Measurements from ENCODE around the gene AATK. TPM values are rescaled to one million over a fixed set of nuclear protein-coding genes. Genes with fewer than 3 reads are reported as not detected.

AATK gene
- total and polyA plus RNA-seq, 2 of the 13 experiments (the other 11 are each of a cell fraction or from before 2014, with no cell fraction given), result 2.9 to 8.4 TPM

DNA sequence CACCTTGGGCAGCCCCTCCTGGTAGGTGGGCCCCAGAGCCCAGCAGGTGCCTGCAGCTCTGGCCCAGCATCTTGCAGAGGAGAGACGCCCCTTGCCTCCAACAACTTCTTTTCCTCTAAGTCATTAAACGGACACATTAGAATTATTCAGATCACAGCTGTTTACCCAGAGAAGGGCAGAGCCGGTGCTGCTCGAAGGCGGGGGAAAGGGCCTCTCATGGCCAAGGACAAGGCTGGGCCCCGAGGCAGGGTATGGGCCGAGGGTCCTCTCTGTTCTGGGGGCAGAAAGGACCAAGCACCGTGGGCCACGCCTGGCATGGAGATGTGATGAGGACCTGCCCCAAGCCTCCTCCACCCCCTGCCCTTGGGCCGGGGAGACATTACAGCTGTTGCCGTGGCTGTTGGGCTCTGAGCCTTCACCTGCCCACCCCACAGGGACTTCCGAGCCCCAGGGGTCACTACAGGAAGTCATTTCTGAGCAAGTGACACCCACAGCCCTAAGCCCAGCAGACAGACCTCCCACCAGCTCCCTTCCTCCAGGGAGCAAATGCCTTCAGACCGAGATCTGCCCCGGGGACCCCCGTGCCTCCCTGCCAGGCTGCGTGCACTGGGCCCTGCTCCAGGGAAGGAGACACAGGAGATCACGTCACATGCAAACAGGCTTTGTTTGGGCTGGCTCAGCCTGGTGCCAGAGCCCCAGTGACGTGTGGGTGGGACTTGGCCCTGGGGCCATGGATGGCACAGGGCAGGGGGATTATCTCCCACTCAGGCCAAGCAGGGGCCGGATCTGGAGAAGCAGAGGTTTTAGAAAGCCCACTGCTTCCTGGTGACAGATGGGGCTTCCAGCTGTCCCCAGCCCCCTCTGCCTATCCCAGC, 1.4 kb downstream of the AATK start (continued):
- TF ChIP-seq, protein P1, sequence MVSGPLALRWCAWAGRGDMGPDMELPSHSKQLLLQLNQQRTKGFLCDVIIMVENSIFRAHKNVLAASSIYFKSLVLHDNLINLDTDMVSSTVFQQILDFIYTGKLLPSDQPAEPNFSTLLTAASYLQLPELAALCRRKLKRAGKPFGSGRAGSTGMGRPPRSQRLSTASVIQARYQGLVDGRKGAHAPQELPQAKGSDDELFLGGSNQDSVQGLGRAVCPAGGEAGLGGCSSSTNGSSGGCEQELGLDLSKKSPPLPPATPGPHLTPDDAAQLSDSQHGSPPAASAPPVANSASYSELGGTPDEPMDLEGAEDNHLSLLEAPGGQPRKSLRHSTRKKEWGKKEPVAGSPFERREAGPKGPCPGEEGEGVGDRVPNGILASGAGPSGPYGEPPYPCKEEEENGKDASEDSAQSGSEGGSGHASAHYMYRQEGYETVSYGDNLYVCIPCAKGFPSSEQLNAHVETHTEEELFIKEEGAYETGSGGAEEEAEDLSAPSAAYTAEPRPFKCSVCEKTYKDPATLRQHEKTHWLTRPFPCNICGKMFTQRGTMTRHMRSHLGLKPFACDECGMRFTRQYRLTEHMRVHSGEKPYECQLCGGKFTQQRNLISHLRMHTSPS (CRISPR knock-in tag; IDR thresholded peaks at IDR 0.05; ENCODE audit: low read depth), result peak; percentile 89
- TF ChIP-seq, protein P2, sequence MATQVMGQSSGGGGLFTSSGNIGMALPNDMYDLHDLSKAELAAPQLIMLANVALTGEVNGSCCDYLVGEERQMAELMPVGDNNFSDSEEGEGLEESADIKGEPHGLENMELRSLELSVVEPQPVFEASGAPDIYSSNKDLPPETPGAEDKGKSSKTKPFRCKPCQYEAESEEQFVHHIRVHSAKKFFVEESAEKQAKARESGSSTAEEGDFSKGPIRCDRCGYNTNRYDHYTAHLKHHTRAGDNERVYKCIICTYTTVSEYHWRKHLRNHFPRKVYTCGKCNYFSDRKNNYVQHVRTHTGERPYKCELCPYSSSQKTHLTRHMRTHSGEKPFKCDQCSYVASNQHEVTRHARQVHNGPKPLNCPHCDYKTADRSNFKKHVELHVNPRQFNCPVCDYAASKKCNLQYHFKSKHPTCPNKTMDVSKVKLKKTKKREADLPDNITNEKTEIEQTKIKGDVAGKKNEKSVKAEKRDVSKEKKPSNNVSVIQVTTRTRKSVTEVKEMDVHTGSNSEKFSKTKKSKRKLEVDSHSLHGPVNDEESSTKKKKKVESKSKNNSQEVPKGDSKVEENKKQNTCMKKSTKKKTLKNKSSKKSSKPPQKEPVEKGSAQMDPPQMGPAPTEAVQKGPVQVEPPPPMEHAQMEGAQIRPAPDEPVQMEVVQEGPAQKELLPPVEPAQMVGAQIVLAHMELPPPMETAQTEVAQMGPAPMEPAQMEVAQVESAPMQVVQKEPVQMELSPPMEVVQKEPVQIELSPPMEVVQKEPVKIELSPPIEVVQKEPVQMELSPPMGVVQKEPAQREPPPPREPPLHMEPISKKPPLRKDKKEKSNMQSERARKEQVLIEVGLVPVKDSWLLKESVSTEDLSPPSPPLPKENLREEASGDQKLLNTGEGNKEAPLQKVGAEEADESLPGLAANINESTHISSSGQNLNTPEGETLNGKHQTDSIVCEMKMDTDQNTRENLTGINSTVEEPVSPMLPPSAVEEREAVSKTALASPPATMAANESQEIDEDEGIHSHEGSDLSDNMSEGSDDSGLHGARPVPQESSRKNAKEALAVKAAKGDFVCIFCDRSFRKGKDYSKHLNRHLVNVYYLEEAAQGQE (IDR thresholded peaks at IDR 0.05; ENCODE audit: borderline replicate concordance in 1 of 2, low read depth in 1 of 2, low read length in 2 of 2), result no peak
- TF ChIP-seq ZNF260 (CRISPR knock-in tag; IDR thresholded peaks at IDR 0.05; ENCODE audit: borderline replicate concordance, low read depth) (no peak), ZIK1 (CRISPR knock-in tag; IDR thresholded peaks at IDR 0.05; ENCODE audit: borderline replicate concordance, low read depth) (no peak; the same call in 1 of the 2 replicates), POLR2G (IDR thresholded peaks at IDR 0.05; ENCODE audit: low read depth, low read length) (no peak; the same call in none of the 2 replicates), ZNF776 (CRISPR knock-in tag; IDR thresholded peaks at IDR 0.05) (peak; percentile 87; the same call in 1 of the 2 replicates), TFDP2 (CRISPR knock-in tag; IDR thresholded peaks at IDR 0.05) (0 out of 2 replicates have a peak, but pooled peaks have one; percentile 4), E2F5 (CRISPR knock-in tag; conservative IDR thresholded peaks at IDR 0.05) (no peak), MAFF (IDR thresholded peaks at IDR 0.05; ENCODE audit: low read depth, low read length) (no peak), ZNF549 (CRISPR knock-in tag; IDR thresholded peaks at IDR 0.05) (no peak), KDM5A (IDR thresholded peaks at IDR 0.05; ENCODE audit: borderline replicate concordance, low read length) (no peak), FOXK1 (CRISPR knock-in tag; IDR thresholded peaks at IDR 0.05; ENCODE audit: borderline replicate concordance, low read depth) (no peak), ZNF781 (CRISPR knock-in tag; IDR thresholded peaks at IDR 0.05; ENCODE audit: borderline replicate concordance, not compliant biosample characterization) (no peak), SNAPC5 (CRISPR knock-in tag; IDR thresholded peaks at IDR 0.05; ENCODE audit: borderline replicate concordance) (no peak), HNRNPUL1 (IDR thresholded peaks at IDR 0.05; ENCODE audit: low read depth, low read length) (no peak), AHR (CRISPR knock-in tag; IDR thresholded peaks at IDR 0.05) (peak; percentile 32; the same call in 1 of the 2 replicates), ZNF605 (CRISPR knock-in tag; IDR thresholded peaks at IDR 0.05) (no peak; the same call in 1 of the 2 replicates)
- TF ChIP-seq, protein P3, sequence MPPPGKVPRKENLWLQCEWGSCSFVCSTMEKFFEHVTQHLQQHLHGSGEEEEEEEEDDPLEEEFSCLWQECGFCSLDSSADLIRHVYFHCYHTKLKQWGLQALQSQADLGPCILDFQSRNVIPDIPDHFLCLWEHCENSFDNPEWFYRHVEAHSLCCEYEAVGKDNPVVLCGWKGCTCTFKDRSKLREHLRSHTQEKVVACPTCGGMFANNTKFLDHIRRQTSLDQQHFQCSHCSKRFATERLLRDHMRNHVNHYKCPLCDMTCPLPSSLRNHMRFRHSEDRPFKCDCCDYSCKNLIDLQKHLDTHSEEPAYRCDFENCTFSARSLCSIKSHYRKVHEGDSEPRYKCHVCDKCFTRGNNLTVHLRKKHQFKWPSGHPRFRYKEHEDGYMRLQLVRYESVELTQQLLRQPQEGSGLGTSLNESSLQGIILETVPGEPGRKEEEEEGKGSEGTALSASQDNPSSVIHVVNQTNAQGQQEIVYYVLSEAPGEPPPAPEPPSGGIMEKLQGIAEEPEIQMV (CRISPR knock-in tag; IDR thresholded peaks at IDR 0.05; ENCODE audit: low read depth), result no peak

Data from HepG2 (cell line).